Mesendoderm (in vitro differentiated cells): ENCODE measurements around the gene MRAP2.

ENCODE experiments used
- DNase-seq: peaks from one replicate; pipeline ENCODE4 v3.0.0; 2013
- H2AK5ac ChIP-seq: 2 replicates; pipeline ENCODE4 v1.6.1; 2013; ENCODE audit warnings: low read length, inconsistent platforms
- H2BK120ac ChIP-seq: 2 replicates; pipeline ENCODE4 v1.6.1; 2013; ENCODE audit warnings: low read depth, mild to moderate bottlenecking, low read length, moderate library complexity, mixed read lengths
- H2BK15ac ChIP-seq: replicated peaks from 2 replicates; pipeline ENCODE4 v1.6.1; 2013; ENCODE audit warnings: low read depth, mild to moderate bottlenecking, moderate library complexity
- H2BK5ac ChIP-seq: 2 replicates; pipeline ENCODE4 v1.6.1; 2013; ENCODE audit warnings: low read length, inconsistent platforms
- H3K18ac ChIP-seq: 2 replicates; pipeline ENCODE4 v1.6.1; 2013; ENCODE audit warnings: mild to moderate bottlenecking, low read length, mixed read lengths
- H3K23ac ChIP-seq: one replicate; pipeline ENCODE4 v1.6.1; 2013; ENCODE audit warnings: low read length
- H3K27ac ChIP-seq: 2 replicates; pipeline ENCODE4 v1.5.1; 2013; ENCODE audit warnings: low read depth, mild to moderate bottlenecking, inconsistent platforms, low read length, moderate library complexity
- H3K27me3 ChIP-seq: 2 replicates; pipeline ENCODE4 v1.6.1; 2013; ENCODE audit warnings: low read length, control low read depth, mild to moderate bottlenecking, inconsistent platforms; ENCODE audit not compliant: insufficient read depth, poor library complexity
- H3K36me3 ChIP-seq: 2 replicates; pipeline ENCODE4 v1.6.1; 2013; ENCODE audit warnings: low read length, inconsistent platforms; ENCODE audit not compliant: control insufficient read depth, insufficient read depth
- H3K4ac ChIP-seq: one replicate; pipeline ENCODE4 v1.6.1; 2013; ENCODE audit warnings: low read depth, mild to moderate bottlenecking, low read length, moderate library complexity
- H3K4me1 ChIP-seq: 2 replicates; pipeline ENCODE4 v1.6.1; 2013; ENCODE audit warnings: low read depth, low read length, inconsistent platforms; ENCODE audit not compliant: control insufficient read depth
- H3K4me2 ChIP-seq: 2 replicates; pipeline ENCODE4 v1.6.1; 2013; ENCODE audit warnings: low read length
- H3K4me3 ChIP-seq: 2 replicates; pipeline ENCODE4 v1.5.1; 2013; ENCODE audit warnings: mild to moderate bottlenecking, low read length
- H3K56ac ChIP-seq: one replicate; pipeline ENCODE4 v1.6.1; 2013; ENCODE audit warnings: low read length
- H3K79me1 ChIP-seq: 2 replicates; pipeline ENCODE4 v1.6.1; 2013; ENCODE audit warnings: low read length, inconsistent platforms
- H3K79me2 ChIP-seq: 2 replicates; pipeline ENCODE4 v1.6.1; 2013; ENCODE audit warnings: mild to moderate bottlenecking, low read length; ENCODE audit not compliant: control insufficient read depth, insufficient read depth
- H3K9ac ChIP-seq: 2 replicates; pipeline ENCODE4 v1.6.1; 2013; ENCODE audit warnings: low read length, inconsistent platforms
- H4K5ac ChIP-seq: one replicate; pipeline ENCODE4 v1.6.1; 2013; ENCODE audit warnings: low read length
- H4K8ac ChIP-seq: one replicate; pipeline ENCODE4 v1.6.1; 2013; ENCODE audit warnings: low read depth, mild to moderate bottlenecking, control low read depth, low read length, moderate library complexity
- WGBS: extraction: QIAGEN DNeasy Blood & Tissue Kit; methylation state at CpG from one replicate; pipeline ENCODE4 v1.1.7; 2013; ENCODE audit warnings: low lambda C conversion rate, missing lambda C conversion rate; ENCODE audit not compliant: insufficient coverage; ENCODE audit errors: extremely low coverage; 5-methylcytosine and 5-hydroxymethylcytosine counted together

MRAP2 gene

GRCh38 chr6:84089081-84089480 lies 55.5 kb downstream of the MRAP2 start:
- H2BK15ac ChIP-seq, result no peak overlapping the region
- no peak overlapping the region for H2BK5ac ChIP-seq
- H3K27me3 ChIP-seq, result no peaks in the 10 kb centered on the region
- H3K4ac ChIP-seq, result peak overlapping the region; percentile 1
- H4K5ac ChIP-seq, result no peak overlapping the region
- no peak overlapping the region for H3K23ac ChIP-seq
- no peak overlapping the region for H2AK5ac ChIP-seq
- no peaks in the 10 kb centered on the region for H3K79me2 ChIP-seq
- H3K4me1 ChIP-seq, result peaks cover 14% of the 10 kb centered on the region
- H3K9ac ChIP-seq, result no peak overlapping the region
- no peak overlapping the region for H2BK120ac ChIP-seq
- DNase-seq, result no peak
- no peak overlapping the region for H3K4me3 ChIP-seq
- H3K27ac ChIP-seq, result no peak overlapping the region
- H3K36me3 ChIP-seq, result no peaks in the 10 kb centered on the region
- H3K79me1 ChIP-seq, result no peaks in the 10 kb centered on the region
- H3K56ac ChIP-seq, result no peak overlapping the region
- H4K8ac ChIP-seq, result no peak overlapping the region
- no peak overlapping the region for H3K4me2 ChIP-seq
- WGBS, result no CpG with 5 or more reads among the region's 4 CpGs
- H3K18ac ChIP-seq, result no peak overlapping the region

DNA sequence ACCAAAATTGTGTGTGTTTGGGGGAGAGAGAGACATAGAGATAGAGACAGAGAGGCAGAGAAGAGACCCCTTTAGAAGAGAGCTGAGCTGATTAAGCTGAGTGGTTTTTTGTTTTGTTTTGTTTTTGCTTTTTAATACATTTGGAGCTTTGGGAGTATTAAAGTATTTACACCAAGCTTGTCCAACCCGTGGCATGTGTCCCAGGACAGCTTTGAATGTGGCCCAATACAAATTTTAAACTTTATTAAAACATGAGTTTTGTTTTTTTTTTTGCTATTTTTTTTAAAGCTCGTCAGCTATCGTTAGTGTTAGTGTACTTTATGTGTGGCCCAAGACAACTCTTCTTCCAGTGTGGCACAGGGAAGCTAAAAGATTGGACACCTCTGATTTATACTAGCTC lies 56.0 kb downstream of the MRAP2 start:
- no peak overlapping the region for H3K4ac ChIP-seq
- H3K18ac ChIP-seq, result no peak overlapping the region
- H2BK120ac ChIP-seq, result no peak overlapping the region
- no peak overlapping the region for H3K56ac ChIP-seq
- H3K36me3 ChIP-seq, result no peaks in the 10 kb centered on the region
- no peak overlapping the region for H3K27ac ChIP-seq
- H2BK5ac ChIP-seq, result no peak overlapping the region
- no peaks in the 10 kb centered on the region for H3K79me1 ChIP-seq
- H3K4me2 ChIP-seq, result no peak overlapping the region
- no peak for DNase-seq
- no CpG with 5 or more reads among the region's 3 CpGs for WGBS
- H4K5ac ChIP-seq, result no peak overlapping the region
- no peak overlapping the region for H4K8ac ChIP-seq
- H3K4me1 ChIP-seq, result peaks cover 14% of the 10 kb centered on the region
- H3K4me3 ChIP-seq, result no peak overlapping the region
- H3K79me2 ChIP-seq, result no peaks in the 10 kb centered on the region
- no peak overlapping the region for H2BK15ac ChIP-seq
- no peak overlapping the region for H3K23ac ChIP-seq
- H3K9ac ChIP-seq, result no peak overlapping the region
- no peak overlapping the region for H2AK5ac ChIP-seq
- H3K27me3 ChIP-seq, result no peaks in the 10 kb centered on the region

- Histone ChIP-seq H3K18ac (no peak overlapping the region), H3K4me2 (no peak overlapping the region), H2AK5ac (no peak overlapping the region), H3K4ac (no peak overlapping the region), H3K23ac (no peak overlapping the region), H3K27me3 (no peaks in the 10 kb centered on the region), H3K36me3 (no peaks in the 10 kb centered on the region), H3K4me3 (no peak overlapping the region), H3K56ac (no peak overlapping the region), H2BK120ac (no peak overlapping the region), H4K8ac (no peak overlapping the region), H4K5ac (no peak overlapping the region), H3K9ac (no peak overlapping the region), H2BK5ac (no peak overlapping the region), H3K4me1 (no peaks in the 10 kb centered on the region), H3K27ac (no peak overlapping the region), H3K79me2 (no peaks in the 10 kb centered on the region), H3K79me1 (no peaks in the 10 kb centered on the region), H2BK15ac (no peak overlapping the region)
- no CpG with 5 or more reads among the region's 4 CpGs for WGBS
- peak; percentile 54 for DNase-seq
These were observed 60.2 kb downstream of the MRAP2 start for GRCh38 chr6:84093441-84094435.

- Histone ChIP-seq H2AK5ac (no peak overlapping the region), H3K79me1 (no peaks in the 10 kb centered on the region), H3K4me2 (no peak overlapping the region), H3K27me3 (no peaks in the 10 kb centered on the region), H4K5ac (no peak overlapping the region), H3K23ac (no peak overlapping the region), H2BK5ac (no peak overlapping the region), H2BK15ac (no peak overlapping the region), H4K8ac (no peak overlapping the region), H2BK120ac (no peak overlapping the region), H3K9ac (no peak overlapping the region), H3K36me3 (no peaks in the 10 kb centered on the region), H3K27ac (no peak overlapping the region), H3K56ac (no peak overlapping the region), H3K4ac (no peak overlapping the region), H3K4me3 (no peak overlapping the region), H3K18ac (no peak overlapping the region), H3K79me2 (no peaks in the 10 kb centered on the region), H3K4me1 (no peaks in the 10 kb centered on the region)
- no peak for DNase-seq
These were observed 61.6 kb downstream of the MRAP2 start for GRCh38 chr6:84095156-84095555.

GRCh38 chr6:84103029-84103428 lies 69.5 kb downstream of the MRAP2 start:
- H4K5ac ChIP-seq, result no peak overlapping the region
- no peak overlapping the region for H3K27ac ChIP-seq
- H2BK120ac ChIP-seq, result no peak overlapping the region
- no peak overlapping the region for H4K8ac ChIP-seq
- no peak overlapping the region for H3K4ac ChIP-seq
- H3K27me3 ChIP-seq, result no peaks in the 10 kb centered on the region
- H2BK5ac ChIP-seq, result no peak overlapping the region
- H3K18ac ChIP-seq, result no peak overlapping the region
- no peaks in the 10 kb centered on the region for H3K79me1 ChIP-seq
- H3K36me3 ChIP-seq, result no peaks in the 10 kb centered on the region
- no peak overlapping the region for H3K4me3 ChIP-seq
- WGBS, result no CpG with 5 or more reads among the region's 1 CpG
- no peak overlapping the region for H2AK5ac ChIP-seq
- no peak for DNase-seq
- H3K56ac ChIP-seq, result no peak overlapping the region
- no peak overlapping the region for H3K23ac ChIP-seq
- no peak overlapping the region for H3K9ac ChIP-seq
- H2BK15ac ChIP-seq, result no peak overlapping the region
- H3K4me1 ChIP-seq, result no peaks in the 10 kb centered on the region
- H3K4me2 ChIP-seq, result no peak overlapping the region
- no peaks in the 10 kb centered on the region for H3K79me2 ChIP-seq
